NCI-H1417 (cell line): ENCODE measurements around the gene PALS2.

ENCODE experiments used
- DNase-seq, 3 experiments: peaks; one replicate each; lab custom pipeline; 2025; lab: John Stamatoyannopoulos, UW

Gene PALS2, protein sequence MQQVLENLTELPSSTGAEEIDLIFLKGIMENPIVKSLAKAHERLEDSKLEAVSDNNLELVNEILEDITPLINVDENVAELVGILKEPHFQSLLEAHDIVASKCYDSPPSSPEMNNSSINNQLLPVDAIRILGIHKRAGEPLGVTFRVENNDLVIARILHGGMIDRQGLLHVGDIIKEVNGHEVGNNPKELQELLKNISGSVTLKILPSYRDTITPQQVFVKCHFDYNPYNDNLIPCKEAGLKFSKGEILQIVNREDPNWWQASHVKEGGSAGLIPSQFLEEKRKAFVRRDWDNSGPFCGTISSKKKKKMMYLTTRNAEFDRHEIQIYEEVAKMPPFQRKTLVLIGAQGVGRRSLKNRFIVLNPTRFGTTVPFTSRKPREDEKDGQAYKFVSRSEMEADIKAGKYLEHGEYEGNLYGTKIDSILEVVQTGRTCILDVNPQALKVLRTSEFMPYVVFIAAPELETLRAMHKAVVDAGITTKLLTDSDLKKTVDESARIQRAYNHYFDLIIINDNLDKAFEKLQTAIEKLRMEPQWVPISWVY

DNA sequence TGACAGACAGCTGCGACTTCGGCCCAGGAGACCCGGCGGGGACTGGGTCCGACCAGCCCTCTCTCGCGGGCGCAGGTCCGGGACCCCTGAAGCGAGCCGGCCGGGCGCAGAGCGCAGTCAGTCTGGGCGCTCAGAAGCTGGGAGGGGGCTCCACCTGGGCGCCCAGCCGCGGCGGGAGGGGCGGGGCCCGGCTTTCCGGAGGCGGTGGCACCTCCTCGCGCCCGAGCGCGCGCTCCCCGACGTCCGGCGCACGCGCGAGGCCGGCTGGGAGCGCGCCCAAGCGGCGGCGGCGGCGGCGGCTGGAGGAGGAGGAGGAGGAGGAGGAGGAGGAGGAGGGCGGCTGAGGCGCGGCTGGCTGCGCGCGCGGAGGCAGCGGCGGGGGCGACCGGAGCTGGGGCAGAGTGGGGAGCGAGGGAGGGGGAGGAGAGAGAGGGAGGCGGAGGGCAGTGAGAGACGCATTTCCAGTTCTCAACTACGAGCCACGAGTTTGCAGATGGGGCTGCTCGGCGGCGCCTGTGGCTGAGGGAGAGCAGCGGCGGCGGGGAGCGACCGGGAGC, at the start of gene PALS2:
Gene PALS2, plus strand, starts transcription at position 456 of the 557 bp plus-strand sequence. CDS start 50,216 bp downstream, outside the sequence.
- DNase-seq, result peak; percentile 81 to 86 (median 84)

DNA sequence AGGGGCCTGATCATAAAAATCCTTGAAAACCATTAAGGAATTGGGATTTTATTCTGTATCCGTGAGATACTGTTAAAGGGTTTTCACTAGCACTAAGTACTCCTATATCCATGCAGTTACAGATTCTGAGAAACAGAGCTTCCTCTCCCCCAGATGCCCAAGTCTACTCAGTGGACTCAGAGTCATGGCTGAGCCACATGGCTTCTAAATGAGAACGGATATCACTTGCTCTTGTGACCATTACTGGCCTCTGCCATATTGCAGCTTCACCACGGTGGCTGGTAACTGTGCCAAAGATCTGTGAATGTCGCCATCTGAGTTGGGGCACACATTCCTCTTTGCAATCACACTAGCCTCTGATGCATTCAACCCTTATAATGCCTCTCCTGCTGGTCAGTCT, 42.0 kb upstream of the PALS2 start:
- no peak for DNase-seq

DNA sequence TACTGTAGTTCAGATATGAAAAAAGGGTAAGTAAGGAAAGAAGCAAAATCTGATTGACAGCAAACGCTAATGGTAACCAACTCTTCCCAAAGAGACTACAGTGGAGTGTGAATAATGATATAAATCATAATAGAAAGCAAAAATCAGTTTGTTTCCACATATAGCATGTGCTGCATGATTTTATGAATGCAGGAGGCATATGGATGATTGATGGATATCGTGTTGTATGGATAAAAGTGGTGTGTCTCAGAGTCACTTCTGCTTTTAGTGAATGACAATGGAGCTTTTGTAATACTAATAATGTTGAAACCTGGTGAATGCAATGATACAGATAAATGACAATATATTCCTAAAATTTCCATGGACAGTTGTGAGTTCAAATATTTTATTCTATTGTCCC, 36.6 kb upstream of the PALS2 start:
- no peak for DNase-seq

DNA sequence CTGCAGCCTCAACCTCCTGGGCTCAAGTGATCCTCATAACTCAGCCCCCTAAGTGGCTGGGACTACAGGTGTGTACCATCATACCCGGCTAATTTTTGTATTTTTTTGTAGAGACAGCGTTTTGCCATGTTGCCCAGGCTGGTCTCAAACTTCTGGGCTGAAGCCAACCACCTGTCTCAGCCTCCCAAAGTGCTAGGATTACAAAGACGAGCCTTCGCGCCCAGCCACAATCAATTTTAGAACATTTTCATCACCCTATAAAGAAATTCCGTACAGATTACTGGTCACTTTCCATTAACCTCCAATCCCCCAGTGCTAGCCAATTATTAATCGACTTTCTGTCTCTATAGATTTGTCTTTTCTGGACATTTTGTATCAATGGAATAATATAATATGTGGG, 32.3 kb upstream of the PALS2 start:
- no peak for DNase-seq

DNA sequence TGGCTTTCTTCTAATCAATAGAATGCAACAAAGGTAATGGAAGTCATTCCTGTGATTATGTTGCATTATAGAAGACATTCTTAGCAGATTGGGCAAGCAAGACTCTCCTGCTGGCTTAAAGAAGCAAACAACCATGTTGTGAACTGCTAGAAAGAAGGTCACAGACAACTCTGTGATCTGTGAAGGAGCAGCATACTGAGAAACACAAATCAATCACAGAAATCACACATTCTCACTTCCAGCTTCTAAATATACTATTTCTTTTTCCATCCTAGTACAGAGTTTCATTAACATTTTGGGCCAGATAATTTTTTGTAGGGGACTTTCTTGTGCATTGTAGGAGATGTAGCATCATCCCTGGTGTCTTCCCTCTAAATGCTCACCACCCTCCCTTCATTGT, 28.0 kb upstream of the PALS2 start:
- DNase-seq, result no peak

DNA sequence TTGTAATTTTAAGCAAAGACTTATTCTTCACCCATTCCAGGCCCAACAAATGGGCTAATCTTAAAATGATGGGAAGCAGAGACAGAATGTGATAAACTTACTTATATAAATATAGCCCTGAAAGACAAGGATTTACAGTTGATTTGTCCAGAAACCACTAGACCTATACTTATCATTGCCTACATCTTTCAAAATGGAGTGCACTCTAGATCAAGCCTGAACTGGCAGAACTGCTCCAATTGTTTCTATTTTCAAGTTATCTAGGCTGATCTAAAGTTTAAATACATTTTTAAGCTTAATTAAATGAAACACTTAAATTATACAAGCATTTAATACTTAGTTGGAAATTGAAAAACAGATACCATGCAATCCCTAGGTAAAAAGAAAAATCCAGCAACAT, 24.9 kb upstream of the PALS2 start:
- no peak for DNase-seq

DNA sequence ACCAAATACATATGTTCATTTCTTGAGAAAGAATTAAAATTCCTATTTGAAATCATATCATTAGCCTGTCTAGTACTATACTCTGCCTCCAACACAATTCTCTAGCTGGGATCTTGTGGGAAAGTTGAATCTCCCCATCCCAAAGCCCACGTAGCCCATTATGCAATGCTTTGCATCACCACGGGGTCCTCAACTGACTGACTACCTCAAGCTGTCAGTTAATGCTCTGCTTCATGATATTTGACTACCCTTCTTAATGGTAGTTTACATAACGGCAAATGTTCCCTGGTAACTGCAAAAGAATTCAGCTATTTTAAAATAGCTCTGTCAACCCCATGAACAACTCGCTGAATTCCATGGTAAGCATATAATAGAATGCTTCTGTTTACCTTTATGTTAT, 23.3 kb upstream of the PALS2 start:
- DNase-seq, result no peak

DNA sequence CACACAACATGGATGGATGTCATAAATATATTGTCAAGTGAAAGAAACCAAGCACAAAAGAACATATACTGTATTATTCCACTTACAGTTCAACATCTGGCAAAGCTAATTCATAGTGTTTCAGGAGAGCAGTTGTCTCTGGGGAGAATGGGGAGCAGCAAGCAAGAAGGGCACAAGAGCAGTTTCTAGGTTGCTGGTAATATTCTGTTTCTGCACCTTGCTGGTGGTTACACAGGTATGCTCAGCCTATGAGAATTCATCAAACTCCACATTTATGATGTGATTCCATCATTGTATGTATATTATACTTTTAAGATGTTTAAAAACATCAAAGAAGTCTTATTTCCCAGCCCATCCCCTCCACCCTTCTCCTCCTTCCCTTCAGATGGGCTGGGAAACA, 18.1 kb upstream of the PALS2 start:
- no peak for DNase-seq

DNA sequence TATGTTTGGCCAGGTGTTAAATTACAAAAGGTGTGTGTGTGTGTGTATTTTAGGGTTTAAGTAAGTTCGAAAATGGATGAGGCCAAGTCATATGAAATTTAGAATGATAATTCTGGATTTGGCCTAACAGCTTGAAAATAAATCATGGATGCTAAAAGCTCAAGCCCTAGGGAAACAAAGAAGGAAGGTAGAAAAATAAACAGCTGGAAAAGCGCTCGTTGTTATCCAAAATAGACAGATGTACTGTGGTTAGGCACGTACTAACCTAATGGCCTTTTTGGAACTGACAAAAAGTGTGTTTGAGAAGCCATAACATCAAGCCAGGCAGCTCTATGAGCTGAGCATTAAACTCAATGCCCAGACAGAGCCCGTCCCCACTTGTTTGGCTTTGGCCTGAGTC, 17.5 kb upstream of the PALS2 start:
- peak in 1 of 3 experiments; percentile 24 for DNase-seq

DNA sequence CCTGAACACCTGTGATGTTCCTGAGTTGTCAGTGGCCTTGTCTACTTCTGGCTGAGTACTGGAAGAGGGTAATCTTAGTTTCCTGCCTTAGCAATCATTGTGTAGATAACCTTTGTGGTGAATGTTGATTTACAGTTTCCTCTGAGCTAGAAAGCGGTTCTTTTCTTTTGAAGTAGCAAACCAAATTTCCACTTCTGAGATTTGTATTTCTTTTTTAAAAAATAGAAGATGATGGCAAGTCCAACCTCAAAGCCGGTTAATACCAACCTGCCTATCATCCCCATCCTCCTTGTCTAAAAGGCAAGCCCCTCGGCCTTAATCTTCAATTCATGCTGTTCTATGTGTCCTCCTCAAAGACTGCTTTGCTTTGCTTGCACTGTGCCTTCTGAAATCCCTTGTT, 12.5 kb upstream of the PALS2 start:
- no peak for DNase-seq

DNA sequence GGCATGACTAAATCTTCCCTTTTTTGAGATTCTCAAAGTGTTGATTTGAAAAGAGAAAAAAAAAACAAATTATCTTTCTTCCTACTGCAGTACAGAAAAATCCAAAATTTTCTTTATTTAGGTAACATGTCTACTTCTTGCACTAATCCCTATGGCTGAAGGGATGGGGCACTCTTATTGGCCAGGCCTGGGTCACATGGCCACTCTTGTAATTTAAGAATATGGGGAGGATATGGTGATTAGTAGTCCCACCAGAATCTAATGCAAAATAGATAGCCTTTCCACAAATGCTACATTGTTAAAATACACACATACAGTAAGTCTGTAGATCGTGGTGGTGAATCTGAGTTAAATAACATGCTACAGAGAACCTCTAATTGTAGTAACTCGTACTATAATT, 7.0 kb upstream of the PALS2 start:
- no peak for DNase-seq

DNA sequence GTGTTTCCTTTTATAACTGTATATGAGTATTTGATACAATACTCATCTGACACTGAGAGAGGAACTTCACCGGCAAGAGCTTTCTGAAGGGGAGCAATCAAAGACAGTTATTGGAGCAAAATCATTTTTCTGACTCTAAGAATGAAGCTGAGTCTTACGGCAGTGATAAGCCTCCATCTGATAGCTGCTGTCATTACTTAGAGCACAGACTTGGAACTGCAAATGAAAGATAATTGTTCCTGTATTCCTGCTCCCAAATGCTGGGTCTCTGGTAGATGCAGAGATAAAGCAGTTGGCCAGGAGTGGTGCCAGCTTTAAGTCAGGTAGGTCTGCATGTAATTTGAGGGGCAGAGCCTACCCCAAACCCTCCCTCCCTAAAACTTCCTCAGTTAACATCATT, 2.3 kb upstream of the PALS2 start:
- DNase-seq, result no peak

DNA sequence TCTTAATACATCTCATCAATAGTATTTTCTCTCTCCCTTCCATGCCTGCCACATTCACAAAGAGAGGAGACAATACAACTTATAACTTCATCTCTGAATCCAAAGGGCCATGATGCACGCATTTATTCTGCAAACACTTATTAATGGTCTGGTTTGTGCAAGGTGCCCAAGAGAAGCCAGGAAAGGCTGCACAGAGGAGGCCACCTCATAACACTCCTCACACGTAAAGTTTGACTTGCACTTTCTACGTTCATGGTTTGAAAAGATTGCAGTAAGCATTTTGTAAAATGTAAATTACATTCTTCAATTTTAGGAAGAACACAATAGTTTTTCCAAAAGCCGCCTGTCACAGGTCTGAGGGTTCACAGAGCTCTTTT, 1.2 kb upstream of the PALS2 start:
- no peak for DNase-seq

DNA sequence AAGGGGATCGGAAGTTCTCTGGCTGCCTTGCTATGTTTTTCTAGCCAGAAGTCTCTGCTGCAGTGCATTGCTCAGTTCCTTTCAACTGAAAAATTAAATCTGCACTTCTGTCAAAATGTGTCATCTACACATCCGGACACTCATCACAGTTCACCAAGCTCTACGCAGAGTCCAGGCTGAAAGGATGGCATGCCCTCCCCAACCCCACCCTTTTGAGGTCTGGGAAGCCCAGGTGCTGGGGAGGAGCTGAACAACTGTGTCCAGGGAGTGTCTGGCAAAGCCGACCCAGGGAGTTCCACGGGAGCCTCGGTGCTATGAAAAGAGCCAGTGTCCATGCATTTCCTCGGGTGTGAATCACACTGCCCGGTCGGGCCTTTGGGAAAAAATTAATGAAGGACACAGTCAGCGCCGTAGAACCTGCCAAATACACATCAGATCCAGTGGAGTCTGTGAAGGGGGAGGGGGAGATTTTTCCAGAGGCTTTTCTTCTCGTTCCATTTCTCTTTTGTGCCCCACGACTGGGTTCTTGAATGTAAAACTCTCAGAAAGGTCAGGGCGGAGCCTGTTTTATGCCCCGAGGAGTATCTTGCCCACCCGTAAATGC, 757 bp upstream of the PALS2 start:
- DNase-seq, result peak in 2 of 3 experiments; percentile 49 to 84

DNA sequence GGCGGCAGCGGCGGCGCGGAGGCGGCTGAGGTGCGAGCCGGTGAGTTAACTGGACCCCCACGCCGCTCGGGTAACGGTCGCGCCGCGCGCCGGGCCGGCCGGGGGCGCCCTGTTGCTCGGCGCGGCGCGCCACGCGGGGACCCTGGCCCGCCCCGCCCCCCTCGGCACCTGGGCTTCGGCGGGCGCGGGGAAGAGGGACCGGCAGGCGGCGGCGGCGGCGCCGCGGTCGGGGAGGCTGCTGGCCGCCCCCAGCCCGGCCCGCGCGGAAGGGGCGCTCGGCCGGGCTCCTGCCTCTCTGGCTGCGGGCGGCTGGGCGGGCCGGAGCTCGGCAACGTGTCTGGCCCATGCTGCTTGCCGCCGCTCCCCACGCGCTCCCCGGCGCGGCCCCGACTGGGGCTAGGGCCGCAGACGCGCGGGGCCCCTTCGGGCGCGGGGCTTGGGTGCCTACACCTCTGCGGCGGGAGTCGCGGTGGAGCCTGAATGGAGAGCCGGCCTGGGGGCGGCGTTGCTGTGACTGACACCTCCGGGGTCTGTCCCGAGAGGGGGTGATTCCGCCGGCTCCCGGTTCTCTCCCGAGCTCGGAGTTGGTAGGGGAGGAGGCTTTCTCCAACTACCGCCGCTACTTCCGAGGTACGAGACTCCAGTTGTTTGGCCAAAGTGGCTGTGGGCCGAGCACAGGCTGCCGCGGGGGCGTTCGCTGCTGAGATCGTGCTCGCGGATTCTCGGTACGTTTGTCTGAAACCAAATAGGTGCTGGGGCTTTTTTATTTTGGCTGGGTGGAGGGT, 494 bp downstream of the PALS2 start:
- DNase-seq, result peak; percentile 55 to 86 (median 74)

DNA sequence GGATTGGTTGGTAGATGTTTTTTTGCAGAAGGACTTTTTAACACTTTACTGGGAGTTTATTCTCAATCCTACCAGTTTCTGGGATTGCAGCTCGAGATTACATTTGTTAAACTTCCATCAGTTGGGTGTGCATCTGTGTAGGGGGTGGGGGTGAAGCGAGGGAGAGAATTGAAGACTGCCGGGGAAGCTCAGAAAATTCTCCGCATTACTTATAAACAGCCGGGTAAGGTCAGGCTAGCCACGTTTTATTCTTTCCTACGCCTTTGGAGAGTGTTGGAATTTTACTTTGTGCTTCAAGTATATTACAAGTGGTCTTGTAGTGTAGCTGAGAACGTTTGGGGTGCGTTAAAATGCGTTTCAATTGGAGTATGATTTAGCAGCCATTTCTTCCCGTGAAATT, 1.1 kb downstream of the PALS2 start:
- no peak for DNase-seq

DNA sequence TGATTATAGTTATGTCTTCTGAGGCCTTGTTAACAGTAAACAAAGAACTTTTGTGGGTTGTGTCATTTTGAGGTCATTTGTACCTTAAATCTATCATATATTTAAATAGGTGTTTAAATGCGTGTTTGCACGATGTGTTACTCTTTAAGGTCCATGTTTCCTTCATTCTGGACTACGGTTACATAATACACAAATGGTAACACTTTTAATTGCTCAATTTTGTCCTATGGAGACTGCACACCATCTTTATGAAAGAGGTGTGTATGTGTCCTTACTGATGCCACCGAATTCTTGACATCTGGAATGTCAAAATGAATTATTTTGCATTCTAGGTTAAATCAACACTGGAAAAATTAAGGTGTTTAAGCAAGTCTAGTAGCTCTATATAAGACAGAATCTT, 1.7 kb downstream of the PALS2 start:
- DNase-seq, result peak in 1 of 3 experiments; percentile 23

DNA sequence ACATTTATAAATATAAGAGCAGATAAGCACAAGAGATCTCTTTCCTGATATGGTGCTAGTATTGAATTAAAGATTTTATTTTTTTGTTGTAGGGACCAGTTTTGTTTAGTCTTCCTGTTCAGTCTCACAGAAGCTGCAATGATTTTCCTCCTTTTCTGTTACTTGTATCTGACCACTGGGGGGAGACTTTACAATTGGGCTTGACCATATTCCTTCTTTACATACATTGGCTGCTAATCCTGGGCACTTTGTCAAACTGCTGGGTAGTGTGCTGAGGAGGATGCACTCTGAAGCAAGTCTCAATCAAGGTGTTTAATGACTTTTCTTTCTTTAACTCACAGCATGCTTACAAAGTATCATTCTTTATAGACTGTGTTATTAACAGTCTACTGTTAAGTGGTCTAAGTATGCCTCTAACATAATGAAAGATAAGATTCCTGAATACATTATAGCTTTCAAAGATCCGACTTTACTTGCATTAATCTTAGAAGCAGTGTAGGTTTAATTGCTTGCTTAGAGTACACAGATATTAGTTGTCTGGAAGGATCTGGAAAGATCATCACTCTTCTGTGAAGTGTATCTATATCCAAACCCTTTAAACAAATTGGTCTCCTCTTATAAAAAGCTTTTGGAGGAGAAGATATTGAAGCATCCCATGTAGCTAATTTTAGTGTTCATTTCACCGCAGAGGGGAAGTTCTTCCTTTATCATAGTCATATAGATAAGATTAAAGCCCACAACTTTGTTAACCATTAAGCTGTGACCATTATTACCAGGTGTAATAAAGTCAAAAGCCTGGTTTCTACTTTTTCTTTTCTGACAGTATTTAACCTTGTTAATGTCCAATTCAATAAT, 3.1 kb downstream of the PALS2 start:
- DNase-seq, result peak; percentile 46 to 80 (median 65)

DNA sequence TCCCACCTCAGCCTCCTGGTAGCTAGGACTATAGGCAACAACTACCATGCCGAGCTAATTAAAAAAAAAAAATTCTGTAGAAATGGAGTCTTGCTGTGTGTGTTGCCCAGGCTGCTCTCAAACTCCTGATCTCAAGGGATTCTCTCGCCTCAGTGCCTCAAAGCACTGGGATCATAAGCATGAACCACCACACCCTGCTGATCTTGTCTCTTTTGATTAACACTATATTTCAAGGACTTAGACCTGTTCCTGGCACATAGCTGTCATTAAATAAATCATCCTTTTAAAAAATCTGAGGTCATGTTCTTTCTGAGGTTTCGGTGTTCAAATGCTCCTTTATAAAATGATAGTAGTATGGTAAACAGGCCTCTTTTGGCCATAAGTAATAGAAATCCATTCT, 4.8 kb downstream of the PALS2 start:
- peak in 1 of 3 experiments; percentile 35 for DNase-seq

DNA sequence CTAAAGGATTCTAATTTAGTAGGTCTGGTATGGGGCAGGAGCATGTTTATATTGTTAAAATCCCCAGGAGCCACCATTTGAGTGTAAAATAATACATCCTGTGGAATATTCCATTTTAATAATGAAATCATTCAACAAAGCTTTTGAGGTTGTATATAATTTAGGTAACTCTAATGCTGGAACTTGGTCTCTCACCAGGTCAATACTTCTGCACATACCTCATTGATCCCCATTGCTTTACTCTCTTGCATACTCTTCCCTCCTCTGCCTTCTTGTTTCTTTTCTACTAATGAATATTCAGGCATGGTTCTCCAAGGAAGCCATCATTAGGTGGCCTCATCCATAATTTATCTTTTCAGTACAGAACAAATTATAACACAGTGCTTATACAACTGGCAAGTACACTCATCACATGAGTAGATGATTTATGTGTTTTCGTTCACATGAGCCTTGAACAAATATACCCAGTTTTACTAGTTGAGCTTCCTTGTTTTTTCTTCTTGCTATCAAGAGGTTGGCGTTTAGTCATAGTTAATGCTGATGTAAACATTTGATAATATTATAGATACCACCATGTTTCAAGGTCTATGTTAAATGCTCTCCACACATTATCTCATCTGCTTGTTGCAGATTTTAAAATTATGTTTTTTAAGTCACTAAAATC, 7.2 kb downstream of the PALS2 start:
- peak in 2 of 3 experiments; percentile 50 to 87 for DNase-seq

DNA sequence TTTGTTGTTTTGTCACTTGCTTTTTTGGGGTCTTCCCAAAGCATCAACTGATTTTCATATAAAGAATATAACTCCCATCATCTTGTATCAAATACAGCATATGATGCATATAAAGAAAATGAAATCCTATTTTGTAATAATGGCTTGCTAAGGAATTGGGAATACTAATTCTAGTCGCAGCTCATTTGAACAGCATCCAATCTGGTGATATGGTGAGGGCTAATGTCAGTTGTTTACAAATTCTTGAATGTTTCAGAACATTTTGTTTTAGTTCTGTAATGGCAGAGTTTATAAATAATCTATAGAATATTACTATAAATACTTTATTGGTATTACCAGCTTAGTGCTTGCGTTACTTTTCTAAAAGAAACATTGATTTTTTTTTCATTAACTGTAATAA, 8.9 kb downstream of the PALS2 start:
- DNase-seq, result no peak
